HG02852 (cell line): ENCODE data around the gene UBALD1.

ENCODE experiments used
- ATAC-seq: cut with Tn5 transposase; IDR thresholded peaks from one replicate; pipeline ENCODE4 v1.9.1; 2021; ENCODE audit warnings: mild to moderate bottlenecking, moderate library complexity; ENCODE audit not compliant: unreplicated experiment

The UBALD1 gene

DNA sequence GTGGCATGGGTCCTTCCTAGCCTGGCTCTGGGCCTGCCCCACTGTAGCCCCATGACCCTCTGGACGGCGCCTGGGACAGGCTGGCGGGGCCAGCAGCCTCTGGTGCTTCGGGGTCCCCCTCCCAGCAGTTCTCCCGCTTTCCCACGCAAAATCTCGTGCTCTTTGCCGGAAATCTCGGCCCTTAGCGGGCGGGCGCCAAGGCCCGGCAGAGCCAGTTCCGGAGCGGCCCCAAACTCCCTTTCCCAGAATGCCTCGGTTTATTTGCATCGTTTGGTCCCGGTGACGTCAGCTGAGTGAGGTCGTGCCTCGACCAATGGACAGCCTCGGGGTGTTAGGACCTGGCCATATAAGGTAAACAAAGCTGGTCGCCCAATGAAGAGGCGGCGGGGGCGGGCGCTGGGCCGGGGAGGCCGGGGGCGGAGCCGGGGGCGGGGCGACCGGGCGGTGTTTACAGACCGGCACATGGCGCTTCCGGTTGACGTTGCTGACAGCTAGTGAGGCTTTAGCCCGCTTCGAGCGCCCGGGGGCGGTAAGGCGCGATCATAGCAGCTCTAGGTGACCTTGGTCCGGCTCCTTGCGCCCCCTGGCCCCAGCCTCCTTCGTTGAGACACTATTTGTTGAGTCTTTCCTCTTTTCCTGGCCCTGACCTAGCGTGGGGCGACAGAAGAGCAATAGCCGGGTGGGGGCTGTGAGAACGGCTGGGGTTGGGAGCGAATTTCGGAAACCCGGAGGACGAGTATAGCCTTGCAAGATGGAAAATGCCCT lies 1.5 kb upstream of the UBALD1 start:
- peak; percentile 74 for ATAC-seq

DNA sequence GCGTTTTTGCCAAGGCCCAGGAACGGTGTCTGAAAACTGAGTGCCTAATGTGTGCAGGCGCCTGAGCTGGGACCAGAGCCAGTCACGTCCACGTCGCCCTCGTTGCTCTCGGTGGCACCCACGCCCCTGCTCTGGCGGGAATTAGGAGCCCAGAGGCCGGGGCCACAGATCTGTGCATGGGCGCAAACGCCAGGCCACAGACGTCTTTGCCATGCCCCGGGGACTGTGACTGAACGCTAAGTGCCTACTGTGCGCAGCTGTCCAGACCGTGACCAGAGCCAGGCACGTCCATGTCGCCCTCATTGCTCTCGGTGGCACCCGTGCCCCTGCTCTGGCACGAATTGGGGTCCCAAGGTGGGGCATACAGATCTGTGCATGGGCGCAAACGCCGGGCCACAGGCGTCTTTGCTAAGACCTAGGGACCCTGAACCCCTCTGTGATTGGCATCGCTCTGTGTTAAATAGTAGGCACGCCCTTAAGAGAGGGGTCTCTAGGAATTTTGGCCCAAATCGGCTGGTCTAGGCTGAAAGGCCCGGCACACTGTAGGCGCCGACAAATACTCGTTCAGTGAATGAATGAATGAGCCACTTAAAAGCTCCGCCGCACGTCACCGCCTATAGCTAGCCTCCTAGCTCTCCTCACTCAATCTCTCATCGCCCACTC lies 827 bp upstream of the UBALD1 start:
- ATAC-seq: no peak

DNA sequence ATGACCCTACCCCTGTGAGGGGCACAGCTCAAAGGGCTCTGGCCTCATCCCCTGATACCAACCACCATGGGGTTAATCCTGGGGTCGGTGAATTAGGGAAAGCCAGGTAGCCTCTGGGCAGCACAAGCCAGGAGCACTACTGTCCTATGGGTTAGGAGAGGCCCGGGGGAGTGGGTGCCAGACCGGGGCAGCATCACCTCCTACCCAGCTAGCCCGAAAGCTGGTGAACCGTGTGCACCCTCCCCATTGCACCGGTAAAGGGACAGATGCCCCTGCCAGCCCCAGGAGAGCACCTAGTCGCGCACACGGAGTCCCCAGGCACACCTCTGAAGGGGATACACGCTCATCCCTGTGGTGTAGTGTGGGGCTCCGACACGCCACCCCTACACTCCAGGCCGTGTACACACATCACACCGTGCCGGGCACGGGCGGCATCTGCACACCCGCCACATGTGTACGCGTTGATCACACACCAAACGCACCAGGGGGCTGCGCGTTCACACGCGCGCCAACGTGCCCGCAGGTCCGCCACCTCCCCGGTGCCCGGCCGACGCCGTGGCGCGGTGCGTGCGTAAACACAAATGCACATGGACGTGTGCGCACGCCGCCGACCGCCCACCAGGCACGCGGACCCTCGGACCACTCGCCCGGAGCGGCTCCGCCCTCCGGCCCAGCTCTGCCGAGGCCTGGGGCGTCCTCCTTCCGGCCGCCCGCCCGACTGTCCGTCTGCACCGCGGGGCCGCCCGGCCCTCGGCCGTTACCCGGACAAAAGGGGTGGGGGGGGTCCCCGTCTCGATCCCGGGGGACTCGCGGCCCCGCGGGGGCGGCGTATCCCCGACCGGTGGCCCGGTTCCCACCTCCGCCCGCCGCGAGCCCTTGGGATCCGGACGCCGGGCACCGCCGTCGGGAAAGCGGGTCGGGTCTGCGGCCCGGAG lies 785 bp downstream of the UBALD1 start:
- no peak for ATAC-seq

DNA sequence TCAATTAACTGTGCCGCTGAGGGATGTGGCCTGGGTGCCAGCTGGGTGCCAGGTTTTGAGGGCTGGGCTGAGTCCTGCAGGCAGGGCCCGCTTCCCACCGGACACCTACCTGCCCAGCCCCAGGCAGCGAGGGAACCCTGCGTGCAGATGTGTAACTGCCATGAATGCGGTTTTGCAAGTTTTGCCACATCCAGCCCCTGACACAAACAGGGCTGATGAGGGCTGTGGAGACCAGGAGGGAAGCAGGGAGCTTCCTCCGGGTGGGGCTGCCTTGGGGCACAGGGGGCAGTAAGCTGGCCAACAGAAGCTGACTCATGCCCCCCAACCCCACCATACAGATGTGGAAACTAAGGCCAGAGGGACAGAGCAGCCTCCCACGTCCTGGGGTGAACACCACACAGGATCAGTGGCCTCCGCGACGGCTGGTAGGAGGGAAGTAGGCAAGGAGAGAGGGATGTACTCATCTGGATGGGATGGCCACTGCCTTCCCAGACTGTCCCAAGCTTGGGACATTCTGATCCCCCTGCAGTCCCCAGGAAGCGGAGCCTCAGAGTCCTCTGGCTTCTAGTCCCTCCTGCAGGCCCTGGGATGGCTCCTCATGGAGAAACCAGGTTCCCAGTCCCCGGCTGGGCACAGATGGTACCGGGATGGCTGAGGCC lies 1.6 kb downstream of the UBALD1 start:
- no peak for ATAC-seq

DNA sequence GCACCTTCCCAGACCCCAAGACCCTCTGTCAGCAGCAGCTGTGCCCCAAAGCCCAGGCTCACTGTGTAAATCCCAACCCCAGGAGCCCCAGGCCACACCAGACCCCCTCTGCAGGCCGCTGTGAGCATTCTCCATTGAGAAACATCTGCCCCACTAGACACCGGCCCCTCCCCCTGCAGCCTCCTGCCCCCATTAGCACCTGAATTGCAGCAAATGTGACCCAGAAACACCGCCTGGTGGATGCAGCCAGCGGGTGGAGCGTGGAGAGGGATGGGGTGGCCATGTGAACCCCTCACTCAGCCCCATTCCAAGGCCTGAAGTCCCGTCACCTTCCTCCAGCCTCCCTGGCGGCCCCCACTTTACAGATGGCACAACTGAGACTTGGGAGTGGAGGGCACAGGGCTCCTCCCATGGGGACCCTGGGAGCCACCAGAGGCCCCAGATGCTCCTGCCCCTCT lies 2.2 kb downstream of the UBALD1 start:
- ATAC-seq: no peak

DNA sequence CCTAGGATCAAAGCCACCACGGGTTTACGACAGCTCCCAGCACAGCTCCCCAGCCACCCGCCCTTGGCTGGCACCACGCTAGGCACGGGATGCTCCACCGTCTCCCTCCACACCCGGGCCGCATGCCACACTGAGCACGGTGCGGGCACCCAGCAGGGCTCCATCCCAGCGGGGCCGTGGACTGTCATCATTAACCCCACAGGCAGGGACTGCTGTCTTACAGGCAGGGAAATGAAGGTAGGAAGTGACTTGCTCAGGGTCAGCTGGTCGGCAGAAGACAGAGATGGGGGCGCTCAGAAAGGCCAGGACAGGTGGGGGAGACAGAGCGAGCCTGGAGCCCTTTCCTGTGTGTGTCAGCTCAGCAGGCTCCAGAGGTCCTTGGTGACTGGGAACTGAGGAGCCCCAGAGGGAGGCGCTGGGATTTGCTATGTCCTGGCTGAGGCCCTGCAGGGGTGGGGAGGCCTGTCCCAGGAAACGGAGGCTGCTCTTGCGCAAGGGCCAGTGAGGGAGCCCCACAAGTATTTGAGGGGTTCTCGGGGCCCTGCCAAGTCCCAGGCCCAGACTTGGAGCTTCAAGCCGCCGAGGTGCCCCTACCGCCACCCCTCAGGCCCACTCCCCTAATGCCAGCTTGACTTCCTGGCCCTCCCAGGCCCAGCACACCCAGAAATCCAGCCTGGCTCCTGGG lies 3.2 kb downstream of the UBALD1 start:
- no peak for ATAC-seq

DNA sequence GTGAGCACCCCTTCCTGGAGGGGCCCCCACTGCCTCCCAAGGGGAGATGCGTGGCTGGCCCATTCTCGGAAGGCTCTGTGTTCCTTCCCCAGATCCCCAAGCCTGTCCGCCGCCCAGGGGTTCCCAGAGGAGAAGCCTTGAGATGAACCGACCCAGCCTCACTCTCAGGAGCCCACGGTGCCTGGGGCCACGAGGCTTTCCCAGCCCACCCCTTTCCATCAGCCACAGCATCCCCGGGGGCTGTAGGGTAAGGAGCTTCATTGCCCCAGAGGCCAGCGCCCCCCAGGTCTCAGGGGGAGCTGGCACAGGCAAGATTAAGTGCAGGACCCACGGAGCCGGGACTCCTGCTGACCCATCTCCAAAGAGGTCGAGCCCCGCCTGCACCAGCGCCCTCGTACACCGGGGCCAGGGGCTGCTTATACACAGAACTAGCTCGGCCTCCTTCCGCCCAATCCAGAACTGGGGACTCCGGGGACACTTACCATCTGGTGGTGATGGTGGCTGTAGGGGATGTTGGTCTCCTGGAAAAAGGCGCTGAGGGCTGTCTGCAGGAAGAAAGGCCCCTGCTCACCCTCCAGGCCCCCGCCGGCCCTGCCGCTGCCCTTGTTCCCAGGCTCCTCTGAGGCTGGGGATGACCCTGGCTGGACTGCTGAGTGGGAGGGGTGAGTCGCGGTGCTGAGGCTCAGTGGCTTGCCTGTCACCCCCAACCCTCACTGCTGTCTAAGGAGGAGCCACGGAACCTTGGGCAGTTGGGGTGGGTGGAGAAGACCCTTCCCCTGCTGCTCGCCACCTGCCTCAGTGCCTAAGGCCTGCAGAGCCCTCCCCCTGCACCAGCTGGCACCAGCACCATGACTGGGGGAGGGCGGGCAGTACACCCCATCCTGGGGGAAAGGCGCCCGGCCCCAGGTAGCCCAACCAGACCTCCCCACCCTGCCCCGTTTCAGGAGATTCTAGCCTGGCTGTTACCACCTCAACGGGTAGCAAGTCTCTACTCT lies 4.4 kb downstream of the UBALD1 start:
- ATAC-seq: no peak

DNA sequence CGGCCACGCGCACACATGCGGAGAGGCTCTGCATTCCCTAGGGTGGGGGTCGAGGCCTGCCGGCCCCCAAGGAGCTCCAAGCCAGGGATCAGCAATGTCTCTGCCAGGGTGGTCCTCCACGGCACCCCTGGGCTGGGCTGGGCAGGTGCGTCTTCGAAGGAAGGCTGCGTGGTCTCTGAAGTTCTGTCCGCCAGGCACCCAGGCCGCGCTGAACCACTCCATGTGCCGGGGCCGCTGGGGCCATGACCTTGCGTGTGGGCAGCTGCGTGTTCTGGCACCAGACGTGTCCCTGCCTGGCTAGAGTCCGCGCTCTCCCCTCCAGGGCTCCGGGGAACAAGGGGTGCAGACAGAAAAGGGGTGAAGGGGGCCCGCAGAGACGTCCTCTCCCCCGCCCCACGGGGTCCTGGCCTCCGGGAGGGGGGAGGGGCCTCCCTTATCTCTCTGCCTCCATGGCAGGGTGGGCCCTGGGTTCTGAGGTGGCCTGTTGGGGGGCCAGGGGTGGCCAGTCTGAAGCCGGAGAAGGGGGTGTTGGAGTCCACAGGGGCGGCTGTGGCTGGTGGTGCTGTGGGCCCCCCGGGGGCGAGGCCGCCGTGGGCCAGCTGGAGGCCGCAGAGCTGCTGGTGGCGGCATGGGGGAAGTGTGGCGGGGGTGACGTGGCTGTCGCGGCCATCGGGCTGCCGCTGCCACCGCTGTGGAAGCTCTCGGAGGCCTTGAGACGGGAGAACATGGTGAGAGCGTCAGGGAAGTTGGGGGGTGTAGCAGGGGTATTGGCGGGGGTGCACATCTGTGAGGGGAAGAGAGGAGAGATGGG lies 5.3 kb downstream of the UBALD1 start:
- no peak for ATAC-seq

DNA sequence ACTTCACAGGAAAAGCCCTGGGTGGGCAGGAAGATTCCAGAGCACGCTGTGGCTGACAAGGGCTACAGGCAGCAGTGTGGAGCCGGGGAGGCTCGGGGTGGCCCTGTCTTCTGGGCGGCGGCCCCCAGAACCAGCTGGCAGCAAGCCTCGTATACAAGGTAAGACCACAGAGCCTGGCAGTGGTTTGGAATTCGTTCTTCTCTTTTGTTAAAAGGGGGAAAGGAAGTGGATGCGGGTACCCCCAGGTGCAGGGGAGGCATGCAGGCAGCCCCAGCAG lies 6.0 kb downstream of the UBALD1 start:
- no peak for ATAC-seq

DNA sequence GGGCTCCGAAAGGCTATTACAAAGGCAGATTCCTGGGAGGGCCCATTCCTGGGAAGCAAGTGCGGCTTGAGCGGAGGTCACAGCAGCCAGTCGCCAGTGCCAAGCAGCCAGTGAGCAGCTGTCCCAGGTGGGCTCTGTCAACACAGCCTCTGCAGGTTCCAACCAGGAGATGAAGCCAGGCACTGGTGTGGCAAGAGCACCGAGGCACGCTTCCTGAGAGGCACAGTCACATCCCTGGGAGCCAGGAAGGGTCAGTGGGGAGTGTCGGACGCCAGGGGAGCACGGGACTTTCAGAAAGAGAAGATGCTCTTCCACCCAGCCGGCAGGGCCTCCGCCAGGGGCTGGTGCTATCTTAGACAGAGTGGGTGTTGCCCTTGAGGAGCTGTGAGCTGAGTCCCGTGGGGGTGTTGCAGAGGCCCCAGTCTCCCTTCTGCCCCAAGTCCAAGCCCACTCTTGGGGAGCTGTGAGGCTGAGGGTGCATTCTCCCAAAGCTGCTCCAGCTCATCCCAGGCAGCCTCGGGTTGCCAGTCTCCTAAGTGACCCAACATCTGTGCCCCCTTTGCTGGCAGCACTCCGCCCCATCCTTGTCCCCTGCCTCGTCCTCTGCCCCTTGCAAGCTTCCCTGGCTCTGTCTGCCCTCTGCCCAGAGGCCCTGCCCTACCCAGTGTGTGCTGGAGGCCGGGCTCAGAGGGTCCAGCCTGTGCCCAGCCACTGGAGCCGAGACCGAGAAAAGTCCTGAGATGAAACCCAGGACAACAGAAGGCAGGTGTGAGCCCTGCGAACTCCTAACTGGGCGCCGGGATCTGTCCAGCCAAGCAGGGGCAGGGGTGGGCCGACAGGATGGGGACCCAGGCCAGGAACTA lies 6.6 kb downstream of the UBALD1 start:
- ATAC-seq: no peak

DNA sequence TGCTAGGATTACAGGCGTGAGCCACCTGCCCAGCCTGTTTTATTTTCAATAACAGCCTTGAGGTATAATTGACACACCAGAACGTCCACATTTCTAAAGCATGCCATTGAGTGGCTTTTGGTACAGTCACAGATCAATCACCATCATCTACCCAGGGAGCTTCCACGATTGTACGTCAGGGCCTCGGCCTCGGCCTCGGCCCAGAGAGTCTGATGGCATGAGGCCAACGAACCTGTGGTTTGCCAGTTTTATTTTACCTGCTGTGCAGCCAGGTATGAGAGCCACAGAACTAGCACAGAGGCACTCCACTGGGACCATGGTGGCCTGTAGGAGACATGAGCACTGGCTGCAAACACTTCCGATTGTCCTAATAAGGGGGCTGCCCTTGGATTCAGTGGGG lies 8.3 kb downstream of the UBALD1 start:
- no peak for ATAC-seq

DNA sequence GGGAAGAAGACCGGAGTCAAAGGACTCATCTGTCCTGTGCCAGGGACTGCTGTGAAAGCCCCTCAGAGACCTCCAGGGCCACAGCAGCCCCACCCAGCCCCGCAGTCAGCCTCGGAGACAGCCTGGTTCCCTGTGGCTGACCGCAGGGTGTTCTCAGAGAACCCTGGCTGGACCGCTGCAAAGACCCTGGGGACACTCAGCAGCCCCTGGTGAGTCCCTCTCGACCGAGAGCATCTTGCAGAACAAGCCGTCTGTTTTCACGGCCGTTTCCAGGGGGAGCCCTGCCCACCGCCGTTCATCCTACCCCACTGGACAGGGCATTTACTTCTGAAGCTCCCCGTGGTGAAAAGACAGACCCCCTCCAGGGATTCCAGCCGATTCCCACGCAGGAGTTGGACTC lies 10.3 kb downstream of the UBALD1 start:
- no peak for ATAC-seq

DNA sequence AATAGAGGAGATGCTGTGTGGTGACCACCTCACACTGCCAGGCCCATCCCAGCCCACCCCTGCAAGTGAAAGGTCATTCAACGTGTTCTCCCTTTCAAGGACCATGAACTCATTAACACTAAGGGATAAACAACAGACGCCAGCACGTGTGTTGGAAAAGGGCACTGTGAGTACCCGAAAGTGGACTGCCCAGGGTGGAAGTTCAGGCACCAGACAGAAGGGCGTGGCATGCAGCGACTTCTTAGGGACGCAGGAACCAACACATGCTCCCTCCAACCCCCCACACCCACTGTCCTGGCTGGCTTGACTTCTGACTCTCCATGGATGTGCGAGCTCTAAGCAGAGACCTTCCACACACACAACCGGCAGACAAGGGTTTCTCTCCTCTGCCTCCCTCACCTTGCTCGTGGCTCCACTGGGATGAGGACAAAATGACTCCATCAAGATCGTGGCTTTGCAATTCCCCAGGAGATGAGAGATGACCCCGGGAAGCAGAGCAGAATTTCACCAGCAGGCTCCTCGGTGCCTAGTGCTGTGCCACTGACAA lies 11.0 kb downstream of the UBALD1 start:
- no peak for ATAC-seq

DNA sequence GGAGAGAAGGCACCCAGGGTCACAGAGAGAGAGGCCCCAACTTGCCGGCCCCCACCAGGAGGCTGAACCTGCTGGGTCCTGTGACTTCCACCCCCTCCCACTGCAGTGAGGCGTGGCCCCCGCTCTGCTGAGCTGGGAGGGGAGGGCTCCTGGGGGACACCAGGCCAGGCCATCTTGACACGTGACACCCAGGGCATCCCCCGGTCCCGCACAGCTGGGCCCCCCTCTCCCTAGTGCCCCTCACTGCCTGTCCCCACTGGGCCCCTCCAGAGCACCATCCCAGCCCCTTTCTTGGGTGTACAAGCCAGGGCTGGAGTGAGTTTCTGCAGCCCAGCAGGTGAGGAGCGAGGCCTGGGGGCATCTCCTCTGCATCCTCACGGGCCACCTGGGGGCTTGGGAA lies 12.4 kb downstream of the UBALD1 start:
- no peak for ATAC-seq

DNA sequence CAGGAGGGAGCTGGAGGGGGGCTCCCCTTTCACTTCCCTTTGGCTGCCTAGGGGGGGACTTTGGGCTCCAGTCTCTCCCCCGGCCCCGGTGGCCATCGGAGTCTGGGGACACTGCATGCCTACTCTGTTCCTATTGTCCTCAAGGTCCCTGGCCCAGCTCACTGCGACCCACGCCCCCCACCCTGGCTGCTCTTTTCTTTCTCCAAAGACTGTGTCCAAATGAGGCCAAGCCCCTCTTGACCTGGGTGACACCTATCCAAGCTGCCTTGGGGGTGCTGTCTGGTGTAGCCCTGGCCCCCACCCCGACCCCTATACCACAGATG lies 12.9 kb downstream of the UBALD1 start:
- no peak for ATAC-seq

DNA sequence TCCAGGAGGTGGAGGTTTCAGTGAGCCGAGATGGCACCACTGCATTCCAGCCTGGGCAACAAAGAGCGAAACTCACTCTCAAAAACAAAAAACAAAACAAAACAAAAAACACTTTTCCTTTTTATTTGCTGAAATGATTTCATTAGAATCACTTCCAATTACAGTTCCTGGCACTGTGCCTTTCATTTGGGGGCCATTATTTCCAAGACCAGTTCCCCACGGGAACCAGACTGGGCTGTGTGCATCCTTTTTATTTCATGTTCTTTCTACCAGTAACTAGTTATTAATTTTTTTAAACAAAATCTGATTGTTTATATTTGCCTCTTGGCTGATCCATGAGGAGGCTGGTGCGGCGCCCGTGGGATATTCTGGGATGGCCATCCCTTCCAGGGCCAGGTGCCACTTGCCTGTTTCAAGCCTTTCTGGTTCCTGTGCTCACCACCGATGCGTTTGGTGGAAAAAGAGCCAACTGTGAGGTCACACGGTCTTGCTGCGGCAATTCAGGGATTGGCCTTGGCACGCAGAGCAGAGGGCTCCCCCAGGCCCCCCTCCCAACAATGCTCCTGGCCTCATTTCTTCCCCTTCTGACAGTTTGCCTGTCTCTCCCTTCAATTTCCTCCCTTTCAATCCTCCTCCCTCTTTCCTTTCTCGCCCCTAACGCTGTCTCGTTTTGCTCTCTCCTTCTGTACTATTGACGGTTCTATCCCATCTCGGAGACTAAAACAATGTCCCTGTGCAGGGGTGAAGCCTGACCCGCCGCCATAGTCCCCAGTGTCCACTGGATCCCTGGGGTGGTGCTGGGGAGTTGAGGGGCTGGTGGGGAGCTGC lies 13.4 kb downstream of the UBALD1 start:
- no peak for ATAC-seq

DNA sequence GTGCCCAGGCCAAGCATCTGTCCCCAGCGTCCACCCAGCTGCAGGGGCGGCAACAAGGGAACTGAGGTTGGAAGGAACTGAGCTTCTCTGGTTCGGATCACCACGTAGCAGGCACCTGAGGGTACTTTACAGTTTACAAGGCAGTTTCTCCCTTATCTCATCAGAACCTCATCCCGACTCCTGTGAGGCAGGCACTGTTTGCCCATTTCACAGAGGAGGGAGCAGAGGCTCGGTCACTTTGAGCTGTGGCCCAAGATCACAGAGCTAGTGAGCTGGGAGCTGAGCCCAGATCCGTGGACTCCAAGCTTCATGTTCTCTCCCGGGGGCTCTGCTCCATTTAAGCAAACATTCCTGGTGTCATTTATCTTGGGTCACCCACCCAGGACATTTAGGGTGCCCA lies 15.1 kb downstream of the UBALD1 start:
- ATAC-seq: no peak
